ENCODE data around the gene CTSS.
"Not testable (repeated sequence)": the region's sequence is repeated elsewhere in the genome, so short reads cannot be mapped to it uniquely, and the experiment has no call there.

Gene CTSS

GRCh38 chr1:150765296-150765976 is at the start of gene CTSS:
Gene CTSS (minus strand): TSS chr1:150765778. CDS start chr1:150764763, 1,015 bp downstream.
- DNase-seq, result no peak

DNA sequence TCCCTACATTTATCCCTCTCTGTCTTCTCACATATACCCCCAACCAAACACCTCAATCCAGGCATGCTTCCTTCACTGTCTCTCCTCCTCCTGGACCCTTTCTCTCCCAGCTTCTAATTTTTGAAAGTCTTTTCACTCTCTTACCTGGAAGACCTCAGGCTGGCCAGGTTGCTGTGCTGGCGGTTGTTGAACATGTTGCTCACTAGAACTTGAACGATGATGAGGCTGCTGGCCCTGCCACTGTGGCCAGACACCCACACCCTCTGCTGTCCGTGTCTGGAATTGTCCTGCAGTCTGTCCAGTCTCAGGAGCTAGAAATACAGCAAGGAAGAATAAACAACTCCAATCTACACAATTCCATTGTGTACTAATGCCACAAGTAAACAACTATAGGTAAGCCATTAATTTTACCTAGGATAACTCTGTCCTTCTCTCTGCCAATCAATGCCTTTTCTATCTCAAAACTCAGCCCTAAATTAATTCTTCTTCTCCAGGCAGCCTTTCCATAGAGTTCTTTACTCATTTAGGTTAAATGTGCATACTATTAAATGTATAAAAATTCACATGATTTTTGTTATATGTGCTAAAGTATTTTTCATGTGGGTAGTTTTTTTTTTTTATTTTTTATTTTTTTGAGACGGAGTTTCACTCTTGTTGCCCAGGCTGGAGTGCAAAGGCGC is 47.6 kb upstream of the CTSS start:
- DNase-seq, result peak; percentile 57

- DNase-seq, result no peak
Observed at GRCh38 chr1:150810958-150811659, 45.5 kb upstream of the CTSS start.

- DNase-seq, result no peak
Observed at GRCh38 chr1:150809651-150810050, 44.1 kb upstream of the CTSS start.

DNA sequence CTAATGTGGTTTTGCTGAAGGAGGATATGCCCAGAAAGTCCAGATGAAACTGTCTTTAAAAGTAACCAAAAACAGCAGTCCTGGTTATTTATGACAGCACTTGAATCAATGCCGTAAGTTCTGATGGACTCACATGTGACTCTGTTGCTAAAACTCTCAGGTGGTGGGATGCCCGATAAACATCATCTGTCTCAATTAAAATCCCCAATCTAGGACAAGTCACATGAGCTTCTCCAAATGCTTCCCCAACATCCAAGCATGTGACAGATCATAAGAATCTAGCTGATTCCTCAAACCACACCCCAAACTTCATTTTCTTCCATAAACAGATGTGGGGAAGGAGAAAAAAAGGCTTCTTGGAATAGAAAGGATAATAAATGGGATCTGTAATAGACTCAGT is 43.3 kb upstream of the CTSS start:
- DNase-seq, result no peak

DNA sequence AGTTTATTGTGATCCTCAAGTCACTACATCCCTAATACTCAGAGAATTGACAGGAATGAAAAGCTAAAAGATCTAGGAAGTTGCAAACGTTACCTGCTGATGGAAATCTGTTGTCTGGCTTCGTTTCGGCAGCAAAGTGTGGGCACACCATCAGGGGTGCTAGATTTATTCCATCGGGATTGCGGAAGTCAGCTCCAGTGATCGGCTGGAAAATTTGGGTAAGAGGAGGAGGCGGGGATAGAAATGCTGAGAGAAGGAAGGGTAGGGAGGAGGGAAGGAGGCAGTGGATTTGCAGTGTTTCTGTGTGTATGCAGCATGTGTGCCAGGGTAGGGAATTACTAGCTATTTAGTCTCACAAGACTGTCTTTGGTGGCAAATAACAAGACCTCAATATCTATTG is 42.5 kb upstream of the CTSS start, which contains the start of gene CTSK:
Gene CTSK (minus strand): TSS at position 140 of the 400 bp plus-strand sequence. CDS start 1,455 bp downstream, outside the sequence.
- no peak for DNase-seq

- no peak for DNase-seq
Observed at GRCh38 chr1:150807249-150808023, 41.9 kb upstream of the CTSS start.

- DNase-seq, result no peak
Observed at GRCh38 chr1:150805899-150806298, 40.3 kb upstream of the CTSS start.

- no peak for DNase-seq
Observed at GRCh38 chr1:150804671-150805070, 39.1 kb upstream of the CTSS start.

DNA sequence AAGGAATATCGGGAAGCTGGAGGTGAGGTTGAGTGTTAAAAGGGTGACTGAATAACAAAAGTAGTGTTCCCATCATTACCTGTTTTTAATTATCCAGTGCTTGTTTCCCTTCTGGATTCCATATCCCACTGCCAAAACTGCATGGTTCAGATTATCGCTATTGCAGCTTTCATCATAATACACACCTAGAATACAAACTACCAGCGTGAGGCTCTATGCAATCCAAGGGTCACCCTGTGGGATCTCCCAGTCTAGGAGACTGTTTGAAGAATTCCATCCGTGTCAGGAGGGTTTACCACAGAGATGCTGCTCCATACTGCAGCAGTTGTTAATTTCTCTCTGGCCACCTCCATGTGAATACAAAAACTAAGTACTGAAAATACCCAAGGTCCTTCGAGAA is 33.5 kb upstream of the CTSS start:
- no peak for DNase-seq

GRCh38 chr1:150798525-150798924 is 32.9 kb upstream of the CTSS start:
- no peak for DNase-seq

DNA sequence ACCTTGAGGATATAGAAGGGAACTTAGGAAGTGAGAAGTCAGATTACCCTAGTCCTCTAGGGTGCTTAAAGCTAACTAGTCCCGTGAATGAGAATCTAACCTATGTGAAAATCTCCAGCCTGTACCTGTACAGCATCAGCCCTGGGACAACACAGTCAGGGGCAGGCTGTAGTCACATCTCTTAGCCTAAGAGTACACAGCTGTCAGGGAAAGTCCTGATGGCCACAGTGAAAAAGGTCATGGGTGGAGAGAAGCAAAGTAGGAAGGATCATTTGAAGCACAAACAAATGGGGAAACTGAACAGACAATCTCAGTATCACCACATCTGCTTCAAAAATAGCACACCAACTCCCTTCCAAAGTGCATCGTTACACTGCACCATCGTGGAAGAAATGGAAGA is 30.8 kb upstream of the CTSS start:
- no peak for DNase-seq

GRCh38 chr1:150793778-150794177 is 28.2 kb upstream of the CTSS start:
- not testable (repeated sequence) for DNase-seq

- DNase-seq, result no peak
Observed at GRCh38 chr1:150793221-150793620, 27.6 kb upstream of the CTSS start.

- DNase-seq, result no peak
Observed at GRCh38 chr1:150791585-150791984, 26.0 kb upstream of the CTSS start.

GRCh38 chr1:150789396-150789795 is 23.8 kb upstream of the CTSS start:
- DNase-seq, result no peak

DNA sequence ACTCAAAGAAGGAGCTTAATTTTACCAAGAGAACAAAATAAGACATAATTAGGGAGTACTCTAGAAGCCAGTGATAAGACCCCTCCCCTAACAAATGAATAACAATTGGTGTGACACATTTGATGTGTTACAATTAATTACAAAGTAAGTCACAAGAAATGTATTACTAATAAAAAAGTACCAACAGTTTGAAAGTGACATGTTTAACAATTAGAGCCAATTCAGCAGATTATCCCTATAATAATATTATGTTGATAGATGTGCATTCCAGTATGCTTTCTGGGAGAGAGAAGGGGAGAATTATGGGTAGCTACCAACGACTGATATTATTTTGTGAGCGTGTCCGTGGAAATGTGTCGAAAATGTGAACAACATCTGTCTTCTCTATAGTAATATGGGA is 23.4 kb upstream of the CTSS start:
- no peak for DNase-seq

DNA sequence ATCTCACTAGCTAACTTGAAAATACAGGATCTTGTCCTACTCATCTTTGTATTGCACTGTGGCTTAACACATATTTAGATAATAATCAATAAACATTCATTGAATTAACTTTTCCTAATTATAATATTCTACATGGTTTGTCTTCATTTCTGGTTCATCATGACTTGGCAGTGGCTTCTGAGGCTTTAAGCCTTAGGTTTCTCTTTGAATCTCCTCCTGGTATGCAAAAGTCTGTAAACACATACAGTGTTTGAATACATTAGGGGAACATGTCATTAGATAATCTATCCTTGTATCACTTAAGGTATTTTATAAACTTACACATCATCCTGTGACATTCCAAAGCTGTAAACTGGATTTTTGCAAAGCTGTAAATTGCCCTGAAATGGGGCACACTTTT is 21.9 kb upstream of the CTSS start:
- DNase-seq, result no peak

DNA sequence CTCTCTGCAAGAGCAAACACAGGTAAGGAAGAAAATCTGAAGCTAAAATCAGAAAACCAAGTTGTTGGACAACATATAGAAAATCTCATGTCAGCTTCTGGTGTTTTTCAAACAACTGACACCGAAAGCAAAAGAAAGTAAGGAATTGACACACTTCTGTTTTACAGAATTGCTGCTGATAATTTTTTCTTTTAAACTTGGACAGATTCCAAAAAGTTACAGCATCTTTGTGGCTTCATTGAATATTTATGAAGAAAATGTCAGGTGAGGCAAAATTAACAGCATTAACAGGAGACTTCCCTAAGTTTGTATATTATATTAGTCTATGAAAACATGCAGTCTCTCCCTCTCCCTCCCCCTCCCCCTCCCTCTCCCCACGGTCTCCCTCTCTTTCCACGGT is 14.9 kb upstream of the CTSS start:
- no peak for DNase-seq

- no peak for DNase-seq
Observed at GRCh38 chr1:150778409-150778808, 12.8 kb upstream of the CTSS start.

DNA sequence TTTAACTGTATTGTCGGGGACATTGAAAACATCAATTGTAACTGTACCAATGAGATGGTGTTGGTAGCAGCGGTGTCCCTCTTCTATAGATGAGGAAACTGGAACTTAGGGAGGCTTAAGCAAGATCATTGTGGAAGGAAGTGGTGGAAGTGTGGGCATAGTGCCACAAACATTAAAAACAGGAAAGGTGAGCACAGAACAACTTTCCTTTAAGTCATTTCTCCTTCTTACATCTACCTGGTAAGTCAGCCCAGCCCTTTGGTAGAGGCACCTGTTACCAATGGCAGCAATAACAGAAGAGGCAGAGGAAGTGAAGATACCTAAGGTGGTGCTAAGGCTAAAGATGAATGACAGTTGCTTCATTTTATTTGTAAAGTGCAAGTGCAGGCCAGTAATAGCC is 12.0 kb upstream of the CTSS start:
- no peak for DNase-seq

GRCh38 chr1:150775931-150776505 is 10.4 kb upstream of the CTSS start:
- DNase-seq, result not testable (repeated sequence)

- no peak for DNase-seq
Observed at GRCh38 chr1:150775276-150775675, 9.7 kb upstream of the CTSS start.

Data from NCI-H774 (cell line).